GM21717 (cell line): ENCODE results near the gene ITSN1.

ENCODE experiments used
- ATAC-seq: cut with Tn5 transposase; IDR thresholded peaks from one replicate; pipeline ENCODE4 v1.9.1; 2021; ENCODE audit warnings: mild to moderate bottlenecking, moderate library complexity; ENCODE audit not compliant: unreplicated experiment

Gene ITSN1

GRCh38 chr21:33802481-33802880 lies 160.2 kb downstream of the ITSN1 start:
- no peak for ATAC-seq

- no peak for ATAC-seq
Measured at GRCh38 chr21:33808715-33809367, 166.5 kb downstream of the ITSN1 start.

- ATAC-seq = no peak
Measured at GRCh38 chr21:33810766-33811165, 168.5 kb downstream of the ITSN1 start.

- no peak for ATAC-seq
Measured at GRCh38 chr21:33811167-33812010, 169.1 kb downstream of the ITSN1 start.

- ATAC-seq = no peak
Measured at GRCh38 chr21:33813832-33814365, 171.6 kb downstream of the ITSN1 start.

- ATAC-seq = no peak
Measured at GRCh38 chr21:33815143-33815707, 172.9 kb downstream of the ITSN1 start.

GRCh38 chr21:33816174-33816573 lies 173.9 kb downstream of the ITSN1 start:
- no peak for ATAC-seq

GRCh38 chr21:33817138-33817537 lies 174.8 kb downstream of the ITSN1 start:
- no peak for ATAC-seq

- no peak for ATAC-seq
Measured at GRCh38 chr21:33817663-33818451, 175.6 kb downstream of the ITSN1 start.

- ATAC-seq = no peak
Measured at GRCh38 chr21:33820230-33820770, 178.0 kb downstream of the ITSN1 start.

GRCh38 chr21:33820798-33821197 lies 178.5 kb downstream of the ITSN1 start:
- ATAC-seq = no peak

GRCh38 chr21:33821503-33822322 lies 179.4 kb downstream of the ITSN1 start:
- ATAC-seq = no peak

GRCh38 chr21:33824156-33824941 lies 182.0 kb downstream of the ITSN1 start:
- no peak for ATAC-seq

GRCh38 chr21:33825419-33825818 lies 183.1 kb downstream of the ITSN1 start:
- ATAC-seq = no peak

GRCh38 chr21:33825915-33826314 lies 183.6 kb downstream of the ITSN1 start:
- ATAC-seq = no peak

- ATAC-seq = no peak
Measured at GRCh38 chr21:33828083-33828482, 185.8 kb downstream of the ITSN1 start.

GRCh38 chr21:33828577-33828976 lies 186.3 kb downstream of the ITSN1 start:
- ATAC-seq = no peak

- no peak for ATAC-seq
Measured at GRCh38 chr21:33829844-33830243, 187.5 kb downstream of the ITSN1 start.
